ENCODE measurements around the gene C3orf18. TPM values are rescaled to one million over a fixed set of nuclear protein-coding genes. Genes with fewer than 3 reads are reported as not detected.

C3orf18 gene
- total RNA-seq, 5 donors from 2014 or later (not counting 1 experiment from before 2014, with no cell fraction given) = 15.3 to 24.7 (median 19.5) TPM

DNA sequence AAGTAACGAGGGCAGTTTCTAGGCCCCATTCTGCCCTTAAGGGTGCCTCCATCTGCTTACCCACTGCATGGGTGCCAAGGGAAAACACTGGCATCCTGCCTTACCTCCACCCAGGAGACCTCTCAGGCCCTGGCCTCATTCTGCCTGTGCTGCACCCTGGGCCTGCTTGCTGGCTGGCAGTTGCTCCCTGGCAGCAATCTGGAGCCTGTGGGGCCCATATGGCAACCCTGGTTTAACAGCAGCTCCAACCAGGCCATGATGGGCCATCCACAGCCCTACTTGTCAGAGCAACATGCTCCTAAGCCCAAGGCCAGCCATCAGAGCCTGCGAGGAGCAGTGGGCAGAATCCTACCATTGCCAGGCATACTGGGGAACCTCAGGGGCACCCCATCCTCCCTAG, 3.7 kb downstream of the C3orf18 start:
- H3K9me3 ChIP-seq = no peaks in the 10 kb centered on the region
- no peaks in the 10 kb centered on the region for H3K36me3 Mint-ChIP-seq
- no peak overlapping the region for H3K4me3 Mint-ChIP-seq
- CTCF ChIA-PET = no interaction called here
- DNase-seq = no peak
- ATAC-seq (replicated peaks in 1 of 4) = no peak
- H3K4me3 ChIP-seq (ENCODE audit: control insufficient read depth in 1 of 2, extremely low read depth in 1 of 2, low read length in 1 of 2) = no peak overlapping the region
- H3K27me3 Mint-ChIP-seq = no peaks in the 10 kb centered on the region
- no peaks in the 10 kb centered on the region for H3K9me3 Mint-ChIP-seq
- H3K4me1 ChIP-seq (ENCODE audit: control insufficient read depth in 1 of 2, extremely low read depth in 1 of 2, insufficient read depth in 2 of 2, low read length in 2 of 2) = peaks cover 8 to 26% of the 10 kb centered on the region in 2 experiments
- H3K36me3 ChIP-seq (ENCODE audit: control insufficient read depth in 2 of 2, extremely low read depth in 1 of 2, insufficient read depth in 1 of 2, low read length in 1 of 2) = no peaks in the 10 kb centered on the region
- WGBS (ENCODE audit: insufficient coverage) = 93% methylated on average over 2 of the region's 2 CpGs
- H3K27me3 ChIP-seq (replicated peaks in 1 of 2; ENCODE audit: control insufficient read depth in 2 of 2, extremely low read depth in 1 of 2, insufficient read depth in 2 of 2, low read length in 1 of 2) = no peaks in the 10 kb centered on the region
- H3K27ac Mint-ChIP-seq = no peak overlapping the region
- peaks cover 19 to 27% (median 26%) of the 10 kb centered on the region in 3 donors for H3K4me1 Mint-ChIP-seq
- no peak overlapping the region for H3K27ac ChIP-seq (ENCODE audit: low read length)
- POLR2A ChIA-PET = no interaction called here

GRCh38 chr3:50562861-50563260, 4.7 kb downstream of the C3orf18 start:
- Mint-ChIP-seq H3K4me1 (peaks cover 13 to 22% (median 20%) of the 10 kb centered on the region in 3 donors), H3K4me3 (no peak overlapping the region), H3K9me3 (no peaks in the 10 kb centered on the region), H3K36me3 (no peaks in the 10 kb centered on the region), H3K27me3 (no peaks in the 10 kb centered on the region), H3K27ac (no peak overlapping the region)
- Histone ChIP-seq H3K27ac (ENCODE audit: low read length) (no peak overlapping the region), H3K27me3 (replicated peaks in 1 of 2; ENCODE audit: control insufficient read depth in 2 of 2, extremely low read depth in 1 of 2, insufficient read depth in 2 of 2, low read length in 1 of 2) (no peaks in the 10 kb centered on the region), H3K4me3 (ENCODE audit: control insufficient read depth in 1 of 2, extremely low read depth in 1 of 2, low read length in 1 of 2) (no peak overlapping the region), H3K4me1 (ENCODE audit: control insufficient read depth in 1 of 2, extremely low read depth in 1 of 2, insufficient read depth in 2 of 2, low read length in 2 of 2) (peaks cover 5 to 16% of the 10 kb centered on the region in 2 experiments), H3K9me3 (no peaks in the 10 kb centered on the region), H3K36me3 (ENCODE audit: control insufficient read depth in 2 of 2, extremely low read depth in 1 of 2, insufficient read depth in 1 of 2, low read length in 1 of 2) (no peaks in the 10 kb centered on the region)
- no peak for DNase-seq
- no CpG with 5 or more reads among the region's 2 CpGs for whole genome bisulfite sequencing (ENCODE audit: insufficient coverage)
- ChIA-PET CTCF (no interaction called here), POLR2A (interaction anchor here in 1 of 2 donors (0.6 kb wide), 1 partner anchor 1139 kb away, joined by 3 read pairs; no protein-coding TSS in a partner anchor)
- ATAC-seq (replicated peaks in 1 of 4) = no peak

- POLR2A ChIA-PET = no interaction called here
- ATAC-seq (replicated peaks in 1 of 4) (no peak), DNase-seq (no peak)
- Histone ChIP-seq H3K27me3 (replicated peaks in 1 of 2; ENCODE audit: control insufficient read depth in 2 of 2, extremely low read depth in 1 of 2, insufficient read depth in 2 of 2, low read length in 1 of 2) (peaks cover 0 to 14% of the 10 kb centered on the region in 2 experiments), H3K4me3 (ENCODE audit: control insufficient read depth in 1 of 2, extremely low read depth in 1 of 2, low read length in 1 of 2) (no peak overlapping the region), H3K36me3 (ENCODE audit: control insufficient read depth in 2 of 2, extremely low read depth in 1 of 2, insufficient read depth in 1 of 2, low read length in 1 of 2) (no peaks in the 10 kb centered on the region), H3K4me1 (ENCODE audit: control insufficient read depth in 1 of 2, extremely low read depth in 1 of 2, insufficient read depth in 2 of 2, low read length in 2 of 2) (peaks cover 0 to 3% of the 10 kb centered on the region in 2 experiments), H3K9me3 (no peaks in the 10 kb centered on the region), H3K27ac (ENCODE audit: low read length) (no peak overlapping the region)
- CTCF ChIA-PET = interaction anchor here in 1 of 2 donors (0.5 kb wide), 1 partner anchor 119 kb away, joined by 3 read pairs; no protein-coding TSS in a partner anchor
- H3K27me3 Mint-ChIP-seq = no peaks in the 10 kb centered on the region
- H3K27ac Mint-ChIP-seq = no peak overlapping the region
- H3K4me1 Mint-ChIP-seq = peaks cover 3 to 5% (median 5%) of the 10 kb centered on the region in 3 donors
- H3K9me3 Mint-ChIP-seq = no peaks in the 10 kb centered on the region
- H3K4me3 Mint-ChIP-seq = no peak overlapping the region
- H3K36me3 Mint-ChIP-seq = no peaks in the 10 kb centered on the region
Measured at GRCh38 chr3:50559702-50560101, 7.8 kb downstream of the C3orf18 start.

DNA sequence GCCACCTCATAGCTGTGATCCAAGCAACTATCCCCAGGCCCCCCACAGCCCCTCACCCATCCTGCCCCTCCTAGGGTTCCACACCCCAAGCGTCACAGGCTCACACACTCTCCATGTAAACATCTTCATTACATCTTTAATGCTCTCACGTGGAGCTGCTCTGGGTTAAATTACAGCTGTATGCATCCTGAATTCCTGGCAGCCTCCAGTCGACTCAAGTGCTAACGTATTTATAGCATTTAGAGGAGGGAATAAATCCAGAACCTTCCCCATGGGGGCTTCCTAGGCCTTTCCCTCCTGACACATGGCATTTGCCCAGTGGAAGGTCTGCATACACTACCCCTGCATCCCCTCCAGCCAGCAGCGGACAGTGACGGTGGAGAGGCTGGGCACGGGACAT, 9.6 kb downstream of the C3orf18 start:
- 87% methylated on average over 5 of the region's 7 CpGs for WGBS (ENCODE audit: insufficient coverage)
- ChIA-PET CTCF (no interaction called here), POLR2A (no interaction called here)
- no peak overlapping the region for H3K27ac Mint-ChIP-seq
- Histone ChIP-seq H3K27me3 (replicated peaks in 1 of 2; ENCODE audit: control insufficient read depth in 2 of 2, extremely low read depth in 1 of 2, insufficient read depth in 2 of 2, low read length in 1 of 2) (peaks cover 0 to 20% of the 10 kb centered on the region in 2 experiments), H3K9me3 (no peaks in the 10 kb centered on the region), H3K36me3 (ENCODE audit: control insufficient read depth in 2 of 2, extremely low read depth in 1 of 2, insufficient read depth in 1 of 2, low read length in 1 of 2) (no peaks in the 10 kb centered on the region), H3K4me3 (ENCODE audit: control insufficient read depth in 1 of 2, extremely low read depth in 1 of 2, low read length in 1 of 2) (no peak overlapping the region), H3K27ac (ENCODE audit: low read length) (no peak overlapping the region), H3K4me1 (ENCODE audit: control insufficient read depth in 1 of 2, extremely low read depth in 1 of 2, insufficient read depth in 2 of 2, low read length in 2 of 2) (peaks cover 0 to 7% of the 10 kb centered on the region in 2 experiments)
- no peak for DNase-seq
- no peaks in the 10 kb centered on the region for H3K9me3 Mint-ChIP-seq
- ATAC-seq (replicated peaks in 1 of 4) = no peak
- H3K36me3 Mint-ChIP-seq = no peaks in the 10 kb centered on the region
- H3K4me3 Mint-ChIP-seq = no peak overlapping the region
- no peaks in the 10 kb centered on the region for H3K27me3 Mint-ChIP-seq
- peaks cover 0 to 1% (median 0%) of the 10 kb centered on the region in 3 donors for H3K4me1 Mint-ChIP-seq

GRCh38 chr3:50557106-50557505, 10.4 kb downstream of the C3orf18 start:
- POLR2A ChIA-PET = no interaction called here

DNA sequence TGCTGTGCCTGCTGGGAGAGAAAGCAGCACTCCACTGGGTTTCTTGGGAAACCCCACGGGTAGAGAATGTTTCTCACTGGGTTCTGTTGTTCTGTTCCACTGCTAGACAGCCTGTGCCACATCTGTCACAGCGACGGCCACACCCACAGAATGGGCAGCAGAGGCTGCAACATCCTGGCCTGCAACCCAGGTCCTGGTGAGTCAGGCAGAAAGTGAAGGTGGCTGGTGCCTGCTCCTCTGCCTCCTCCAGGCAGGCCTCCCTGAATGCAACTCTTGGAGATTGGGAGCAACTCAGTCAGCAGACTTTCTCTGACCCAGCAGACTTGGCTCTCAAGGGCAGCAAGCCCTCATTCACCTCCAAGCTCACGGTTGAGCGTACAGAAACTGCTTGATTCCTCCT, 13.0 kb downstream of the C3orf18 start:
- Histone ChIP-seq H3K4me3 (ENCODE audit: control insufficient read depth in 1 of 2, extremely low read depth in 1 of 2, low read length in 1 of 2) (no peak overlapping the region), H3K27ac (ENCODE audit: low read length) (no peak overlapping the region), H3K36me3 (ENCODE audit: control insufficient read depth in 2 of 2, extremely low read depth in 1 of 2, insufficient read depth in 1 of 2, low read length in 1 of 2) (no peaks in the 10 kb centered on the region), H3K27me3 (replicated peaks in 1 of 2; ENCODE audit: control insufficient read depth in 2 of 2, extremely low read depth in 1 of 2, insufficient read depth in 2 of 2, low read length in 1 of 2) (peaks cover 0 to 27% of the 10 kb centered on the region in 2 experiments), H3K4me1 (ENCODE audit: control insufficient read depth in 1 of 2, extremely low read depth in 1 of 2, insufficient read depth in 2 of 2, low read length in 2 of 2) (peaks cover 0 to 7% of the 10 kb centered on the region in 2 experiments), H3K9me3 (no peaks in the 10 kb centered on the region)
- POLR2A ChIA-PET = no interaction called here
- ATAC-seq (replicated peaks in 1 of 4) = no peak
- no peaks in the 10 kb centered on the region for H3K27me3 Mint-ChIP-seq
- H3K4me3 Mint-ChIP-seq = no peak overlapping the region
- H3K36me3 Mint-ChIP-seq = no peaks in the 10 kb centered on the region
- H3K9me3 Mint-ChIP-seq = no peaks in the 10 kb centered on the region
- WGBS (ENCODE audit: insufficient coverage) = 58% methylated on average over 4 of the region's 5 CpGs
- H3K4me1 Mint-ChIP-seq = peaks cover 0 to 5% (median 1%) of the 10 kb centered on the region in 3 donors
- H3K27ac Mint-ChIP-seq = no peak overlapping the region
- CTCF ChIA-PET = no interaction called here
- no peak for DNase-seq

More at GRCh38 chr3:50557106-50557505, 10.4 kb downstream of the C3orf18 start:
- no peaks in the 10 kb centered on the region for H3K27me3 Mint-ChIP-seq
- no peak overlapping the region for H3K27ac Mint-ChIP-seq
- peaks cover 0 to 1% (median 0%) of the 10 kb centered on the region in 3 donors for H3K4me1 Mint-ChIP-seq
- DNase-seq = no peak
- Histone ChIP-seq H3K36me3 (ENCODE audit: control insufficient read depth in 2 of 2, extremely low read depth in 1 of 2, insufficient read depth in 1 of 2, low read length in 1 of 2) (no peaks in the 10 kb centered on the region), H3K27me3 (replicated peaks in 1 of 2; ENCODE audit: control insufficient read depth in 2 of 2, extremely low read depth in 1 of 2, insufficient read depth in 2 of 2, low read length in 1 of 2) (peaks cover 0 to 27% of the 10 kb centered on the region in 2 experiments), H3K4me1 (ENCODE audit: control insufficient read depth in 1 of 2, extremely low read depth in 1 of 2, insufficient read depth in 2 of 2, low read length in 2 of 2) (peaks cover 0 to 7% of the 10 kb centered on the region in 2 experiments), H3K9me3 (no peaks in the 10 kb centered on the region), H3K27ac (ENCODE audit: low read length) (no peak overlapping the region), H3K4me3 (ENCODE audit: control insufficient read depth in 1 of 2, extremely low read depth in 1 of 2, low read length in 1 of 2) (no peak overlapping the region)
- WGBS (ENCODE audit: insufficient coverage) = 93% methylated on average over 2 of the region's 8 CpGs
- H3K36me3 Mint-ChIP-seq = no peaks in the 10 kb centered on the region
- no peaks in the 10 kb centered on the region for H3K9me3 Mint-ChIP-seq
- CTCF ChIA-PET = interaction anchor here (0.6 kb wide), 2 partner anchors 210 to 384 kb away, joined by 4 to 8 read pairs; no protein-coding TSS in a partner anchor
- H3K4me3 Mint-ChIP-seq = no peak overlapping the region
- no peak for ATAC-seq (replicated peaks in 1 of 4)

DNA sequence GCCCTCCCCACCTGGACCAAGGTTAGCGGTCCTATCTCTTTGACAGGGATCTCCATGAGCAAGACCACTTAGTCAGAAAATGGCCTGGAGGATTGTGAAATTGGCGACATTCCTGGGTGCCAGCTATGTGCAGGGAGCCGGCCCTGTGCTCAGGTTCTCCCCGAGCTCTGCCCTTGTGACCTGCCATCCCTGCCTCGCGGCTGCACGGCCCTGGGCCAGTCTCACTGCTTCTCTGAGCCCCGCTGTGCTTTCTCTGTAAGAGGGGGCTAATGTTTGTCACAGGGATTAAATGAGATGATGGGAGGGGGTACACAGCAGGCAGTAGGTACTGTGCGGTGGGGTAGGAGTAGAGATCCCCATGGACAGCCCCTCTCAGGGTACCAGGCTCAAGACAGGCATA, 14.9 kb downstream of the C3orf18 start:
- H3K36me3 ChIP-seq (ENCODE audit: control insufficient read depth in 2 of 2, extremely low read depth in 1 of 2, insufficient read depth in 1 of 2, low read length in 1 of 2) = no peaks in the 10 kb centered on the region
- peaks cover 0 to 7% of the 10 kb centered on the region in 2 experiments for H3K4me1 ChIP-seq (ENCODE audit: control insufficient read depth in 1 of 2, extremely low read depth in 1 of 2, insufficient read depth in 2 of 2, low read length in 2 of 2)
- H3K27me3 ChIP-seq (replicated peaks in 1 of 2; ENCODE audit: control insufficient read depth in 2 of 2, extremely low read depth in 1 of 2, insufficient read depth in 2 of 2, low read length in 1 of 2) = peaks cover 0 to 27% of the 10 kb centered on the region in 2 experiments
- H3K27ac ChIP-seq (ENCODE audit: low read length) = no peak overlapping the region
- Mint-ChIP-seq H3K27me3 (no peaks in the 10 kb centered on the region), H3K27ac (no peak overlapping the region), H3K4me3 (no peak overlapping the region), H3K9me3 (no peaks in the 10 kb centered on the region), H3K4me1 (peaks cover 0 to 5% (median 0%) of the 10 kb centered on the region in 3 donors), H3K36me3 (no peaks in the 10 kb centered on the region)
- H3K4me3 ChIP-seq (ENCODE audit: control insufficient read depth in 1 of 2, extremely low read depth in 1 of 2, low read length in 1 of 2) = no peak overlapping the region
- CTCF ChIA-PET = no interaction called here
- POLR2A ChIA-PET = no interaction called here
- H3K9me3 ChIP-seq = no peaks in the 10 kb centered on the region
- 88% methylated on average over 6 of the region's 9 CpGs for WGBS (ENCODE audit: insufficient coverage)
- ATAC-seq (replicated peaks in 1 of 4) (no peak), DNase-seq (no peak)
